A204.1 (cell line): ENCODE data around the gene ZNF408.
"Not testable (repeated sequence)": the region's sequence is repeated elsewhere in the genome, so short reads cannot be mapped to it uniquely, and the experiment has no call there.

ENCODE experiments used
- FAIRE-seq: peaks from 2 replicates; lab custom pipeline; 2012; peaks lifted over from hg19 to GRCh38; lab: Jason Lieb, UNC

ZNF408 gene

GRCh38 chr11:46697723-46698122 is 3.1 kb upstream of the ZNF408 start:
- no peak for FAIRE-seq

DNA sequence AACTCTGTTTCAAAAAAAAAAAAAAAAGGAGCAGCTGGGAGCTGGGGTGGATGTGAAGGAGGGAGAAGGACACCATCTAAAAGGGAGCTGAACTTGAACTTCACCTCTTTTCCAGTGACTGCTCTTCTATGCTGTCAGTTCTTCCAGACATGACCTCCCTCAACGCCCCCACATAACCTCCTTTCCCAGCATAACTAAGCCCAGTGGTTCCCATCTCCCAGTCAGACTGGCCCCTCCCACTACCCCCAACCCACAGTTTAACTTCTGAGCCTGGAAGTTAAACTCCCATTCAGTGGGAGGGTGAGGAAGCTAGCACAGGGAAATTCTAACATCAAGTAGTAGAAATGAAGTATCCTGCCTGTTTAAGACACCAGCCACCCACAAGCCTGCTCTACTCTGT is 2.2 kb upstream of the ZNF408 start:
- FAIRE-seq, result no peak

GRCh38 chr11:46701078-46701654 is 335 bp downstream of the ZNF408 start:
- no peak for FAIRE-seq

- FAIRE-seq, result no peak
Measured at GRCh38 chr11:46705070-46705688, 4.3 kb downstream of the ZNF408 start.

DNA sequence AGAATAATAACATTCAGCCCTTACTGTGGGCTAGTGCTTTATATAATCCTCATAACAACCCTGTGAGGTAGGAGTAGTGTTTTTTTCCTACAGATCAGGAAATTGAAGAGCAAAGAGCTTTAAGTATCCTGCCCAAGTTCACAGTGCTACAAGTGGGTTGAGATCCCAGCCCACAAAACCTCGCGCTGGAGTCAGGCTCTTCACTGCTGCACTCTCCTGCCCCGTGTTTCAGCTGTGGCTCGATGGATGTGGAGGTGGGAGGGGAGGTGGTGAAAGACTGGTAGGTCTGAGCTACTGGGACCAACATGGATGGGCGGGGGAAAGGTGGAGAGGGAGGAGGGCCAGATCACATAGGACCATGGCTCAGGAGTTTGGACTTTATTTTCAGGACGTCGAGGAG is 6.1 kb downstream of the ZNF408 start:
- no peak for FAIRE-seq

GRCh38 chr11:46709351-46709750 is 8.5 kb downstream of the ZNF408 start:
- FAIRE-seq, result not testable (repeated sequence)

- no peak for FAIRE-seq
Measured at GRCh38 chr11:46710821-46711269, 10.0 kb downstream of the ZNF408 start.

DNA sequence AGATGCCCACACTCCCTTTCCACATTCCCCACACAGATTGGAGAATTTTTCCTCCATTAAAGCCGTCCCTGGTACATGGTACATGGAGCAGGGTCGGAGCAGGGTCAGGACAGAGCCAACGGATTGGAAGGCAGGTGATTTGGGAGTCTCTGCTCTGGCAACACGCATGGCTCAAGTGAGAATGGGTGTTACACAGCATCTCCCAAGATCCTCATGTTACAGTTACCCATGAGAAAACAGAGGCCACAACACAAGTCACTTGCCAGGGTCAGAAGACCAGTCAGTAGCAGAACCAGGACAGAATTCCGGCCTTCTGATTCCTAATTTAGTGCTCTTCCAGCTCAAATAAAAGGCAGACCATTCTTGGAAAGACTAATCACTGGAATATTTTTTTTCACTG is 10.5 kb downstream of the ZNF408 start:
- FAIRE-seq, result no peak

- no peak for FAIRE-seq
Measured at GRCh38 chr11:46712874-46713576, 12.2 kb downstream of the ZNF408 start.

GRCh38 chr11:46717825-46718154 is 17.0 kb downstream of the ZNF408 start:
- FAIRE-seq, result not testable (repeated sequence)

DNA sequence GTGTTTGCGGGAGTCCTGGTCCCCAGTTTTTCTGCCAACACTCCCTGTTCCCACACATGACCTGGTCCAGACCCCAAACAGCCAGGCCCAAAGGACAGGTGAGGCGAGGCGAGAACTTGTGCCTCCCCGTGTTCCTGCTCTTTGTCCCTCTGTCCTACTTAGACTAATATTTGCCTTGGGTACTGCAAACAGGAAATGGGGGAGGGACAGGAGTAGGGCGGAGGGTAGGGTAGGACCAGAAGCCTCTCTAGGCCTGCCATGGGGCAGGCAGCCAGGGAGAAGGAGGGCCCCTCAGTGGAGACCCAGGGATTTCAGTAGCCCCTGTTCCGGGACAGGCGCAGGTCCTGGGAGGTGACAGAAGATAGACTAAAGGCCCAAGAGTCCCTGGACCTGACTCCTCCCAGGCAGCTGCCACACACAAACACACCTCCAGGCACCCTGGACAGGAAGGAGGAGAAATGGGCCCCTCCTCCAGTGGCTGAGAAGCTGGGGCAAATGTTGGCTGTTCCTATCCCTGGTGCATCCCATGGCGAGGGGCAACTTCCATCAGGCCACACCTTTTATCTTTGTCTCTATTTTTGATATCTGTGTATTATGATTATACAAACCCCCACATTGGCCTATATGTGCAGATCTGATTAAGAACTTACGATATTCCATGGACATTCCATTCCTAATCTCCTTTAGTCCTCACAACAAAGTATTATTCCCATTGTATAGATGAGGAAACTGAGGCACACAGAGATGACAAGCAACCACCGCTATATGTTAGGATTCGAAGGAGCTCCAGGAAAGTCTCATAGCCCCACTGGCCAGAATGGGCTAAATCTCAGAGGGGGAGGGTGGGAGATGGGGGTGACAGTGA is 17.6 kb downstream of the ZNF408 start:
- no peak for FAIRE-seq

DNA sequence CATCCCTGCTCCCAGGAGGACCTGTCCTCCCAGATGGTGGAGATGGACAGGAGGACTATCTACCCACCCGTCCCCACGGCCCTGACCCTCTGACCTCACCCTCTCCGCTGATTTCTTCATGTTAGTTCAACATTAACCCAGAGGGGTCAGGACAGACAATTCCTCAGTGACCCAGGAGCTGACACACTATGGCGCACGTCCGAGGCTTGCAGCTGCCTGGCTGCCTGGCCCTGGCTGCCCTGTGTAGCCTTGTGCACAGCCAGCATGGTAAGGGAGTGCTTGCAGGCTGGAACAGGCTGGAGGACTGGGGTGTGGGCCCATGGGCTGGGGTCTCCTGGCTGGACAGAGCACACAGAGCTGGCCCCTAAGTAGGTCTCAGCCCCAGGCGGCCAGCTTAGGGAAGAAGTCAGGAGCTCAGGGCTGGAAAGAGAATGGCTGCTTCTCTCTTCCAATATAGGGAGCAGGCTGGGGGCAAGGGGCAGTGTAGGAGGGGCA is 18.3 kb downstream of the ZNF408 start, which contains the start of gene F2:
F2 (plus strand) TSS at position 166 of the 495 bp plus-strand sequence; CDS start at position 189, 23 bp downstream.
- no peak for FAIRE-seq

GRCh38 chr11:46719543-46720218 is 18.9 kb downstream of the ZNF408 start:
- FAIRE-seq, result no peak

DNA sequence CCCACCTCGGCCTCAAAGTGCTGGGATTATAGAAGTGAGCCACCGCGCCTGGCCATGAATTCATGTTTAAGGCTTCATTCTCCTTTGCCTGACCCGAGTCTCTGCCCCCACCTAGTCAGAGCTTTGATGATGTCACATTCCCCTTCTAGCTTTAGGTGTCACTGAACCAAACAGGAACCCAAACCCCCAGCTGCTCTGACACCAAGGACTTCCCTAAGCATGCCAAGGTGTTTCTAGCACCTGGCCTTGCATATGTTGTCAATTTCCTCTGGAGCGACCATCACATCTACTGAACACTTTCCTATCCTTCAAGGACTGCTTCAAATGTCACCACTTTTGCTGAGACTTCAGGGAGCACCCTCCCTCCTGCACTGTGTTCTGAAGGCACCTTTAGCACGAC is 20.5 kb downstream of the ZNF408 start:
- FAIRE-seq, result no peak

GRCh38 chr11:46722566-46723358 is 21.9 kb downstream of the ZNF408 start:
- FAIRE-seq, result no peak

DNA sequence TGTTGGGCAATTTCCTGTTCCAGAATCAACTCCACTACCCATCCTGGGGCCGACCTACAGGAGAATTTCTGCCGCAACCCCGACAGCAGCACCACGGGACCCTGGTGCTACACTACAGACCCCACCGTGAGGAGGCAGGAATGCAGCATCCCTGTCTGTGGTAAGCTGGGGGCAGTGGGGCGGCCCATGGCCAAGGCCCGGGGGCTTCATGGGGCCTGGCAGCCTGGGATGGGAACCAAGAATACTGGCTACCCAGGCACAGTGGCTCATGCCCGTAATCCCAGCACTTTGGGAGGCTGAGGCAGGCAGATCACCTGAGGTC is 22.5 kb downstream of the ZNF408 start:
- FAIRE-seq, result no peak

DNA sequence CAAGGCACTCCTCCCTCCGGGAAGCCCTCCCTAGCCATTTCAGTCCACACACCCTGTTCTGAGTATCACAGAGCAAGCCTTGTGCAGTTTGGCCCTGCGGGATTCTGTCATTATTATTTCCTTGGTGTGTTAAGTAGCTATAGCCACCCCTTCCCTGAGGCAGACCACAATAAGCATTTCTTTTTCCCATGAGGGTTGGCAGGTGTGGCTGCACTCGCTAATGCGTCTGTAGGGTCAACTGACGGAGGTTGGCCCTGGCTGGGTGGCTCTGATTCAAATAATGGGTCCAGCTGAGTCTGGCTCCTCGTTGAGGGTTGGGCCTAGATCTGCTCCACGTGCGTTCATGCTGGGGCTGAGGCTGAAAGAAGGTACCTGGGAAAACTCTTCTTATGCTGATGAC is 23.3 kb downstream of the ZNF408 start:
- no peak for FAIRE-seq

- no peak for FAIRE-seq
Measured at GRCh38 chr11:46725338-46726205, 24.7 kb downstream of the ZNF408 start.

DNA sequence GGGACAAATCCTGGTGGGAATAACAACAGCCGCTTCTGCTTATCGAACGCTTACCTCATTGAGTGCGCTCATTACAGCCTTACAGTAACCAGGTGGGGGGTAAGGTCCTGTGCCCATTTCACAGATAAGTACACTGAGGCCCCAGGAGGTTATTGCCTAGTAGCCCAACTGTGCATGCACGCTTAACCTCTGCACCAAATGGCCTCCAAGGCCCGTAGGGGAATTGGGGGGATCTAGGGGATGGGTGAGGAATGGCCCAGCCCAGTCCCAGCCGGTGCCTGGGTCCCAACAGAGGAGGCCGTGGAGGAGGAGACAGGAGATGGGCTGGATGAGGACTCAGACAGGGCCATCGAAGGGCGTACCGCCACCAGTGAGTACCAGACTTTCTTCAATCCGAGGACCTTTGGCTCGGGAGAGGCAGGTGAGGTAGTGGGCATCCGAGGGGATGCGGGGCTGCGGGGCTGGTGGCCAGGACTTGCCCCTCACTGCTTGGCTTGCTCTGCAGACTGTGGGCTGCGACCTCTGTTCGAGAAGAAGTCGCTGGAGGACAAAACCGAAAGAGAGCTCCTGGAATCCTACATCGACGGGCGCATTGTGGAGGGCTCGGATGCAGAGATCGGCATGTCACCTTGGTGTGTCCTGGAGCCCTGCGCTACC is 25.5 kb downstream of the ZNF408 start:
- no peak for FAIRE-seq
